ENCODE measurements around the gene FANCE.

DNA sequence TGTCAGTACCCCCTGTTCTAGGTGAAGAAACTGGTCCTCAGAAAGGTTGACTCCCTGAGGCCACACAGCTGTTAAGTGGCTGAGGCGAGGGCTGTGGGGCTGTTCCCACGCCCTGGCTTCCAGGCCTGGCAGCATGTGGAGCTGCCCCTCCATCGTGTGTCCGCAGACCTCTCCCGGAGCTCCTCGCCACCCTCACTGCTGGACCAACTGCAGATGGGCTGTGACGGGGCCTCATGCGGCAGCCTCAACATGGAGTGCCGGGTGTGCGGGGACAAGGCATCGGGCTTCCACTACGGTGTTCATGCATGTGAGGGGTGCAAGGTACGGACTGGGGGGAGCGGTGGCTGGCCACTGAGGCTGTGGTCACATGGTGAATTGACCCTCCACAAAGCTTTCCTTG is 32.2 kb upstream of the FANCE start:
- TF ChIP-seq, protein P1, sequence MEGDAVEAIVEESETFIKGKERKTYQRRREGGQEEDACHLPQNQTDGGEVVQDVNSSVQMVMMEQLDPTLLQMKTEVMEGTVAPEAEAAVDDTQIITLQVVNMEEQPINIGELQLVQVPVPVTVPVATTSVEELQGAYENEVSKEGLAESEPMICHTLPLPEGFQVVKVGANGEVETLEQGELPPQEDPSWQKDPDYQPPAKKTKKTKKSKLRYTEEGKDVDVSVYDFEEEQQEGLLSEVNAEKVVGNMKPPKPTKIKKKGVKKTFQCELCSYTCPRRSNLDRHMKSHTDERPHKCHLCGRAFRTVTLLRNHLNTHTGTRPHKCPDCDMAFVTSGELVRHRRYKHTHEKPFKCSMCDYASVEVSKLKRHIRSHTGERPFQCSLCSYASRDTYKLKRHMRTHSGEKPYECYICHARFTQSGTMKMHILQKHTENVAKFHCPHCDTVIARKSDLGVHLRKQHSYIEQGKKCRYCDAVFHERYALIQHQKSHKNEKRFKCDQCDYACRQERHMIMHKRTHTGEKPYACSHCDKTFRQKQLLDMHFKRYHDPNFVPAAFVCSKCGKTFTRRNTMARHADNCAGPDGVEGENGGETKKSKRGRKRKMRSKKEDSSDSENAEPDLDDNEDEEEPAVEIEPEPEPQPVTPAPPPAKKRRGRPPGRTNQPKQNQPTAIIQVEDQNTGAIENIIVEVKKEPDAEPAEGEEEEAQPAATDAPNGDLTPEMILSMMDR (IDR thresholded peaks at IDR 0.05) = no peak
- TF ChIP-seq ZFX (IDR thresholded peaks at IDR 0.05; ENCODE audit: borderline replicate concordance) = no peak

Measured in 22Rv1 (cell line).